NCI-H2029 treated with DMSO at 0.1 percent for 48 hours (cell line): ENCODE data around the gene SSBP4.
A peak's percentile ranks its signal among the peaks of the same experiment; 100 is the strongest.

Source experiments
- DNase-seq: peaks from one replicate; lab custom pipeline; 2025; lab: John Stamatoyannopoulos, UW

SSBP4 gene

DNA sequence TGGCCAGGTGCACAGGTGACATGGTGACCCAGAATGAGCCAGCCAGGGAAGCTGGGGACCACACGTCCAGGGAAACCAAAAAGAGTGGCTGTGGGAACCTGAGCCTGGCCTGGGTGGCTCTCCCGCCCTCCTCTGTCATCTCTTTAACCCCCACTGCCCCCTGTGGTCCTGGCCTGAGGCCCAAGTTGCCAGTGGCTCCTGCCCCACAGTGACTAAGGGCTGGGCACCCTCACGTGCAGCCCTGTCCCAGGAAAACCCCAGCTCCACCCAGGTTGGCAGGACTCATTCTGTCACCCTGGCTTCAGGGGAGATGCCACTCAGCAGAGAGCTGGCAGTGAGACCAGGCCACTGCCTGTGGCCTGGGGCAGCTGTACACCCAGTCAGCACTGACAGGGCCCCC is 49.3 kb downstream of the SSBP4 start:
- DNase-seq, result no peak

DNA sequence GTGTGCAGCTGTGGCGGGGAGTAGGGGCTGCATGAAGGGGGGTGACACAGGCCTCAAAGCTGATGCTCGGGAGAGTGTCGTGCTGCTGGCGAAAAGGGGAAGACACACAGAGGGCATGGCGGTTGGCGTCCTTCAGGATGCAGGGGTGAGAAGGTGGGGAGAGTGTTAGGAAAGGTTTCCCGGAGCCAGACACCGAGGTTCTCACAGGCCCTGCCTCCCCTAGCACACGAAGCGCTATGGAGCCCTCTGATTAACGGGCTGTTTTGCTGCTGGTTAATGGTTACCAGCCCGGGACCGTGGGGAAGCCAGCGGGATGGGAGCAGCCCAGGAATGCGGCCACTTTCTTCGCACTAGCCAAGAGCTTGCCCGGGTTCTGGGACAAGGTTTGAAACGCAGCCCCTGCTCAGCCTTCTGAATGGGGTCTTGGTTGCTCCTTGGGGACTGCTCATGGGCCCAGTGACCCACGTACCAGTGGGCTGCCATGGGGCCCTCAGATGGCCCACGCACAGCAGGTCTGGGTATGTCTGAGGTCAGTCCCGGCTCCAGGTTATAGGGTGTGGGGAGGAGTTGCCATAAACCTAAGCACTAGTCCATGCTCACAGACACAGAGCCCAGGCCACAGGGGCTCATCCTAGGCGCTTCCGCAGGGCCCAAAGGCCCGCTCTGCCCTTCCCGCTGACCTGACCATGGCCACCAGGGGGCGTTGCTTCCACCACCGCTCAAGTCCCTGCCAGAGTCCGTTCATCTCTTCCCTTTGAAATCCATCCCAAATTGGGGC is 50.1 kb downstream of the SSBP4 start:
- DNase-seq, result no peak

DNA sequence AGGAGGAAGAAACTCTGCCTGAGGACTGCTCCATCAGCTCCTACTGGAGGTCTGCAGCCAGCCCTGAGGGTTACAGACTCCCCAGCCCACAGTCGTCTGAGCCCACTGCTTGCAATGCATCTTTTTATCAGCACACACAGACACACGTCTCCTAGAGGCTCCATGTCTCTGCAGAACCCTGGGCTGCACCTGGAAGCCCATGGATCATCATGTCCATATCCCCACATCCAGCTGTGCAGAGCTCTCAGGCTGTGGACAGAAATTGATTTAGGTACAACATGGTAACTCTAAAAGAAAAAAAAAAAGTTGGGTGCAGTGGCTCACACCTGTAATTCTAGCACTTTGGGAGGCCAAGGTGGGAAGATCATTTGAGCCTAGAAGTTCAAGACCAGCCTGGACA is 51.6 kb downstream of the SSBP4 start:
- DNase-seq, result no peak

DNA sequence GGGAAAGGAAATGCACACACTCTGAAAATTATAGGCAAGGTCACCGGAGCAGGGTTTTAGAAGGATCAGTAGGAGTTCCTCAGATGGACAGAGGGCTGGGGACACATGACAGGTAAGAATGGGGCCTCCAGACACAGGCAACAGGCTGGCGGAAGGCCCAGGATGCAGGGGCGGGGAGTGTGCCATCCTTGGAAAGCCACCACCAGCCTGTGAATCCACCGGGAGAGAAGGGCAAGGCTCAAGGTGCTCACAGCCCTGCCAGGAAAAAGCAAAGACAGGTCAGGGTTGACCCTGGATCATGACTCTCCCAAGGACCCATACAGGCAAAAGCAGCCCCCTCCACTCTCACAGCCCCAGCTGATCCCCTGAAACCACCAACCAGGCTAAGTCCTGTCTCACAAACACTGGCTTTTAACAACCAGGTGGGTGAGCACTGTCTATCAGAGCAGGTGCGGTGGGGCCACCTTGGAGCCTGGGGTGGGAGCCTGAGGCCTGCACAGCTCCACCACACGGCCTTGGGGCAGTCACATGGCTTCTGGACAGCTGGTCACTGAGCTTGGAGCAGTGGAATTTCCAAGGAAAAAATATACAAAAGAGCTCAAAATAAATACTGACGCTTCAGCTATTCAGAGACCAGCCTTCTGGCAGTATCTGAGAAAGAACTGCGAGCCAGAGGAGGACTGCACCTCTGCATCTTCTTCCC is 54.0 kb downstream of the SSBP4 start:
- no peak for DNase-seq

DNA sequence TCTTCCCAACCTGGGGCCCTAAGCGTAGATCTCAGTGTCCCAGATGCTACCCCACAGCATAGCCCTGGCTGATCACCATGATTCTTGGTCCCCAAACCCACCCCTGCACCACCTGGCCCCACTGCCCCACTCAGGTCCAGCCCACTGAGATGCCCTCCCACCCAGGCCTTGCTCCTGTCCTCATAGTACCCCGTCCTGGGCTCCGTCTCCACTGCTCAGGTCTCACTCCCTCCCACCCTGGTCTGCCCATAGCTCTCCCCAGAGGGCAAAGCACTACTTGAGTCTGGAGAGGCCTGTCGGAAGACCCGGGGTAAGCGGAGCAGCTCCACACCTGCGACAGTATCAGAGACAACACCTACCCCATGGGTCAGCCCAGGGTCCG is 54.5 kb downstream of the SSBP4 start:
- no peak for DNase-seq

DNA sequence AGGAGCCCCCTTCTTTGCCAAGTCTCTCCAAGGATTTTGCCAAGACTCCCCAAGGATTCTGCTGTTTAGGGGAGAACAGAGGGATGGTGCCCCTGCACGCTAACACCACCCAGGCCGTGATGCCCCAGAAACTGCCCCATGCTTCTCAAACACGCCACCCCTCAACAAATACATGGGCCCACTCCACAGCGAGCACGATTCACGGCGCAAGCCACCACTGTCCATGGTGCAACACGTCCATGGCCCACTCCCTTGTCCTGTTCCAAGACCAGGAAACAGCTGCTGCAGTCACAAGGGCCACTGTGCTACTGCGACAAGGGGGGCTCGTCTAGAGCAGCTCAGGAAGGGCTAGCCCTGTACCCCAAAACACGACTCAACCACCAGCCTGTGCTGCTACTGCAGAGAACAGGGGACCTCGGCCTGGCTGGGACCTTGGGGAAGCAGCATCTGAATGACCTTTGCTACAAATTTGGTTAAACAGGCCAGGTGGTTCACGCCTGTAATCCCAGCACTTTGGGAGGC is 55.2 kb downstream of the SSBP4 start:
- no peak for DNase-seq

DNA sequence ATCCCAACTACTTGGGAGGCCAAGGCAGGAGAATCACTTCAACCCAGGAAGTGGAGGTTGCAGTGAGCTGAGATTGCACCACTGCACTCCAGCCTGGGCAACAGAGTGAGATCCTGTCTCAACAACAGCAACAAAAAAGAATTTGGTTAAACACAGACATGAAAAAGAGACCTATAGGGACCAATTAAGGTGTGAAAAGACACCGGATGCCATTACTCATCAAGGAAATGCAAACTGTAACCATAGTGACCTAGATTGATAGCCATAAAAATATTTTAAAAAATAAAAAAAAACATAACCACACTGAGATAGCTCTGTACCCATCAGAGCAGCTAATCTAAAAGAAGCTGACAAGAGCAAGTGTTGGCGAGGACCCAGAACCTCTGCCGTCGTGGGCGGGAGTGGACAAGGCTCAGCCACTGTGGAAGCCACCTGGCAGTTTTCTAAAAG is 55.8 kb downstream of the SSBP4 start:
- no peak for DNase-seq

DNA sequence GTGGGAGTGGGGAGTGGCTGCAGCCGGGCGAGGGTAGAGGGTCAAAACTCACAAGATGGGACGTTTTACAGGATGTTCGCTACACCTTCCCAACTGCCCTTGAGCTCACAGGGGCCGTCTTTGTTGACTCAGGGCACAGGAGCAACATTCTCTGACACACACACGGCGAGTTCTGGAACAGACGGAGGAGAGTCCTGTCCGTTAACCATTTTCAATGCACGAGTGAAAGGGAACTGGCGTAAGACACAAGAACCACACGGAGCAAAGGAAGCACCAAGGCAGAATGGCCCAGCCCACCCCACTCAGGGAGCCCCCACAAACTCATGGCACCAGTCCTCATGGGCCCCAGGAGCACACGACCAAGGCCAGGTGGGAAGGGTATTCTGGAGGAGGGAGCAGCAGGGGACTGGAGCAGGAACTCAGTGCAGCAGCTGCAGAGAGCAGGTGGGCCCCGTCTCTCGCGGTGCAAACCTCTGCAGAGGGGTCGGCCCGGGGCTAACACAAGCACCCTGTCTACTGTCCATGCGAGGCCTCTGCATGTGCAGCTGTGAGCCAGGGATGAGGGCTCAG is 56.6 kb downstream of the SSBP4 start:
- DNase-seq, result no peak

DNA sequence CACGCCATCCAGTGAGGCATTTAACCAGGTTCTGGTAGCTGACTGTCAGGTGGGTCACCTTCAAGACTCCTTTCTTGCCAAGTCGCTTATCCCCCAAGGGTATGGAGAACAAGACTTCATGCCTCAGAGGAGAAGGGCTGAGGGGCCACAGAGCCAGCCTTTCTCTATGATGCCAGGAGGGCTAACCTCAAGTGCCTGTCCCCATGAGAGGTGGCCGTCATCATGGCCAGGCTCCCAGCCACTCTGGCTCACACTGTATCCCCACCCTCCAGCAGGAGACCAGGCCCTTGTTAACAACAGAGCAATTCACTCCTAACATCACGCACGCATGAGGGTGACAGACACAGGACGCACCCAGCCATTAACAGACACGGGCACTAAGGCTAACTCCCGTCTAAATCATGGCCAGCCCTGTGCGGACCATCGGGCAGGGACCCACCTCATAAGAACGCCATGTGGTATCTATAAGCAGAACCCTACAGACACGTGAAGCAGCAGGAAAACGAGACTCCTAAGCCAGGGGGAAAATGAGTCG is 57.4 kb downstream of the SSBP4 start:
- no peak for DNase-seq

DNA sequence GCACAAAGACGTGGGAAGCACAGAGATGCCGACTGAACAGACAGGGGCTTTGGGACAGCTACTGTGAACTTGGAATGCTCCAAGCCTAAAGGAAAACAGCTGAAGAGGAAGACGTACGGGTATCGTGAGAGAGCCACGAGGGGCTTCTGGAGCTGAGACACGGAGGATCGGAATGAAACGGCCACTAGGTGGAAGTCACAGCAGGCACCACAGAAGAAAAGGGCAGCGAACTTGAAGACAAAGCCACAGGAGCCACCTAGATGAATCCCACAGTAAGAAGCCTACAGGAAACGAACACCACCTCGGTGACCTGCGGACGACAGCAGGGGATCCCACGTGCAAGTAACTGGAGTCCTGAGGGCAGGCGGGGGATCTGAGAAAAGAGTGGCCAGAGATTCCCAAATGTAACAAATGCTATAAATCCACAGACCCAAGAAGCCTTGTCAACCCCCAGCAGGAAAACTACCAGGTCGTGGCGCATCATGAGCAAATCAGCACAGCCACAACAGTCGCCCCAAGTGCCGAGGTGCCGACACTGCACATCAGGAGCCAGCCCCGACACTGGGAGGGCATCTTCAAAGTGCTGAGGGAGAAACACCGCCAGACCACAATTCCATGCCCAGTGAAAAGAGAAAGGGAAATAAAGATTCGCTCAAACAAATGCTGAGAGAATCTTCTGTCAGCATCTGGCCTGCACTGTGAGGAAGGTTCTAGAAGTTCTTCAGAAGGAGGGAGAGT is 58.0 kb downstream of the SSBP4 start:
- no peak for DNase-seq

DNA sequence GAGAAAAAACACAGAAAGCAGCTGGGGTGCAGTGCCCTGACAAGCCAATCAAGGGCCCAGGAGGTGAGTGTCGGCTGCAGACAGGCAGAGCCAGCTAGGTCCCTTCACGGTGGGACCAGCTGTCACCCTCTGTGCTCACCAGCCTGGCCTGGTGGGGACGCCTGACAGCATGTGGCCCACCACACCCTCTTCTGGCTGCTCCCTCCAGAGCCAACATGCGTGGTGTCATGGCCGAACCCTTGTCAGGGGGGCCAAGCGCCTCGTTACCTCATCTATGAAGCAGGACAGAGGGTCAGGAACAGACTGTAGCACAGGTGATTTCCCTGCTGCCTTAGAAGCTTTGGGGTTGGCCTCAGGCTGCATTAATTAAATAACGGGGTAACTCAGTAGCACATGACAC is 58.8 kb downstream of the SSBP4 start:
- DNase-seq, result no peak

DNA sequence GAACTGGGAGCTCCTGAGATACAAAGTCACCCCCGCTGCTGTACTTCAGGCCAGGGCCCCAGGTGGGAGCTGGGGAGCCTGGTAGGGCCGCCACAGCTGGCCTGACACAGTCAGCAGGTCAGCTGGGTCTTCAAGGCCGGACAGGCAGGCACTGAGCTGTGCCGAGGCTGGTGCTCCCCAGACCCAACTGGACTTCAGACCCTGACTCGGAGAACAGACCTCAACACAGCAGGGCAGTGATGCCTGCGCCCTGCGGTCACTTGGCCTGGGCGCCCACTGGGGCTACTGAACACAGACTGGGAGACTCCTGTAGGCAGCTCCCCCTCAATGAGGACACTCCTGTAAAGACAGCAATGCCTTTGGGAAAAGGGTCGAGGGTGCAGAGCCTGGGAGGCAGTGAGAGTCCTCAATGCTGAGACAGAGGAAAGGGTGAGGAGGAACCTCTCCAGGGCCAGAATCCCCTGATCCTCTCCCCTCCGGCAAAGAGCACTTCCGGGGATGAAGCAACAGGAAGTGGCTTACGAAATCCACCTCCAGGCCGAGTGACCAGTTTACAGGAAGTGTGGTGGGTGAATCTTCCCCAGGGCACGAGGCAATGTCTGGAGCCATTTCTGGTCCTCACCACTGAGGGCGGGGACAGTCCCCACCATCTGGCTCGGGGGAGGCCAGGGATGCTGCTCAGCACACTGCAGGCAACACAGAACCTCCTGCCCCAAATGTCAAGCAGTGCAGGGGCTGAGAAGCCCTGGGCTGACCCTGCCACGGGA is 59.5 kb downstream of the SSBP4 start:
- no peak for DNase-seq

DNA sequence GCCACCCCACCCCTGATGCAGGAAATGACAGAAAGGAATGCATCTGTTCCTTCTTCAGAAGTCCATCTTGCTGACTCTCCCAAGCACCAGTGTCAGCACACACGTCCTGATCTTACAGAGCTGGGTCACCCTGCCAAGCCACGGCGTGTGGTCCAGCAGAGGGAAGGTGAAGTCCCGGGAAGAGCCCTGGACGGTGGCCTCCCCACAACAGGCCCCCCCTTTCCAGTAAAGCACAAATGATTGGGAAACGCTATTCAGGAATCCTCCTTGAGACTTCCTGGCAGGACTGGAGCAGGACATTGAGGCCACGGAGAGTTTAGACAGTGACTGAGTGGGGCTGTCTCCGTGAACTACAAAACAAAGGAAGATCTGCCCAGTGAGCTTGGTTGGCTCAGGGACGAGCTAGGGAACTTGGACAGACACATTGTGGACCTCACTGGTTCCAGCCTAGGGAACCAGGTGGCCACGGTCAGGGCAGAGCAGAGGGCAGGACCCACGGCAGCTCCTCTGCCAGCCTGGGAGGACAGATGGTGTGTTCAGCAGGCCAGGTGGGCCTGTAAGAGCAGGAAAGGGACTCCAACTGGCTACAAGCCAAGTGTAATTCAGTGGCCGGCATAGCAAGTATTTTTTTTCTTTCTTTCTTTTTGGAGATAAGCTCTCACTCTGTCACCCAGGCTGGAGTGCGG is 61.0 kb downstream of the SSBP4 start:
- DNase-seq, result peak; percentile 17

DNA sequence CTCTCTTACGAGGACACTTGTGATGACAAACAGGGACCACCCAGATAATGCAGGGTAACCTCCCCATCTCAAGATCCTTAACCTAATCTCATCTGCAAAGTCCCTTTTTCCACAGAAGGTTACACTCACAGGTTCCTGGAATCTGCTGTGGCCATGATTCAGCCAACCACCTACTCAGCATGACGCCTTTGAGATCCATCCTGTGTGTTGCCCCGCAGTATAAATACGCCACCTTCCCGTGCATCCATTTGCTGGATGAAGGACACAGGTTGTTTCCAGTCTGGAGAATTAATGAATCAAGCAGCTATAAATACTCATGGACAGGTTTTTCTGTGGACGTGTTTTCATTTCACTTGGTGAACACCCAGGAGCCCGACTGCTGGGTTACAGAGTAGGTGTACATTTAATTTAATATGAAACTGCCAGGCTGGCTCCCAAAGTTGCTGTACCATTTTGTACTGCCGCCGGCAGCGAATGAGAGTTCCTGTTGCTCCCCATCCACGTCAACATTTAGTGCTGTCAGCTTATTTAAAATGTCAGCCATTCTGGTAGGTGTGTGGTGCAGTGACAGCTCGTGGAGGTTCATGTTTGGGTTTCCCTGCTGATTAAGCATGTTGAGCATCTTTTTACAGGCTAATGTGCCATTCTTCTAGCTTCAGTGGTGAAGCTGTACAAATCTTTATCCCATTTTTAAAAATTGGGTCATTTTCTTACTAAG is 62.5 kb downstream of the SSBP4 start:
- no peak for DNase-seq

DNA sequence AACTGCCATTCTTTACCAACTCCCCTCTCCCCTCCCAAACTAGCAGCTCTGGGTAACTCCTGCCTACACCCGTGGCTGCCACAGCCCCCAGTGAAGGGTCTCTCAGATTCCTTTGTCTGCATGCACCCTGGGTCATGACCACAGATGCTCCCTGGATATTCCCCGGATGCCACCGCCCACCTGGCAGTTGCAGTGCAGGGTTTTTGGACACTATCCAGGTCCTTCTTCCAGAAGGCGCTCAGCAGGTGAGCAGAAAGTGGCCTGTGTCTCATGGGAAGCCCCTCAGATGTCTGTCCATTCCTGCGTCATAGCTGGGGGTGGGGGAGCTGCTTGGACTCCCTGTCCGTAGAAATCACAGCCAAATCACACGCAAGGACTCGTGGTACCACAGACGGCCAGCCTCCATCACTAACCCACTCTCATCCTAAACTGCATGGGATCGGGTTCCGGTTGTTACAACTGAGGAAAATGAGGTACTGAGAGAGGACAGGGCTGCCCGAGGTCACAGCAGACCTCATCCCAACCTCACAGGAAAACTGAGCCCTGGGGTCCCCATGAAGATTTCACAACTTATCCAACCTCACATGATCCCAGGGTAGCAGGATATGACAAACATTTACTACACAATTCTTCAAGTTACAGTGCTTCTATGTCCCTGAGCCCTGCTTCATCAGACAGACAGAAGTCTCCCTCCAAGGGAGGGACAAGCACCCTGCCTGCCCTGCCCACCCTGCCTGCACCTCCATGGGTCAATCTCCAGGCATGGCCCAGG is 64.1 kb downstream of the SSBP4 start:
- DNase-seq, result peak; percentile 45
